HG03280 (cell line): Measurements from ENCODE around the gene S100G.

Source experiments
- ATAC-seq: cut with Tn5 transposase; IDR thresholded peaks from one replicate; pipeline ENCODE4 v1.9.1; 2021; ENCODE audit warnings: mild to moderate bottlenecking, moderate library complexity; ENCODE audit not compliant: unreplicated experiment

The S100G gene

GRCh38 chrX:16646366-16647138, 3.4 kb upstream of the S100G start:
- ATAC-seq = no peak

- ATAC-seq = no peak
These were observed 1.6 kb downstream of the S100G start for GRCh38 chrX:16651391-16652024.

GRCh38 chrX:16653424-16653823, 3.5 kb downstream of the S100G start:
- no peak for ATAC-seq

- ATAC-seq = no peak
These were observed 4.1 kb downstream of the S100G start for GRCh38 chrX:16654093-16654492.

GRCh38 chrX:16658284-16658683, 8.3 kb downstream of the S100G start:
- no peak for ATAC-seq

GRCh38 chrX:16659321-16659720, 9.4 kb downstream of the S100G start:
- ATAC-seq = no peak

- no peak for ATAC-seq
These were observed 11.5 kb downstream of the S100G start for GRCh38 chrX:16661495-16661894.

GRCh38 chrX:16662402-16662801, 12.4 kb downstream of the S100G start:
- ATAC-seq = no peak

- ATAC-seq = no peak
These were observed 14.1 kb downstream of the S100G start for GRCh38 chrX:16664074-16664473.

GRCh38 chrX:16664626-16665025, 14.7 kb downstream of the S100G start:
- ATAC-seq = no peak

GRCh38 chrX:16665089-16665488, 15.1 kb downstream of the S100G start:
- ATAC-seq = no peak

GRCh38 chrX:16666541-16666940, 16.6 kb downstream of the S100G start:
- no peak for ATAC-seq

GRCh38 chrX:16671005-16671404, 21.0 kb downstream of the S100G start:
- ATAC-seq = no peak

GRCh38 chrX:16678689-16679088, 28.7 kb downstream of the S100G start:
- no peak for ATAC-seq

- ATAC-seq = no peak
These were observed 33.2 kb downstream of the S100G start for GRCh38 chrX:16683007-16683664.

- ATAC-seq = no peak
These were observed 37.6 kb downstream of the S100G start for GRCh38 chrX:16687514-16687913.

GRCh38 chrX:16695079-16695676, 45.2 kb downstream of the S100G start:
- ATAC-seq = no peak

- no peak for ATAC-seq
These were observed 47.0 kb downstream of the S100G start for GRCh38 chrX:16696956-16697355.

- no peak for ATAC-seq
These were observed 49.4 kb downstream of the S100G start for GRCh38 chrX:16699389-16699788.

GRCh38 chrX:16700734-16701133, 50.8 kb downstream of the S100G start:
- no peak for ATAC-seq

GRCh38 chrX:16702700-16703599, 53.0 kb downstream of the S100G start:
- no peak for ATAC-seq
